ENCODE results near the gene COL25A1. TPM values are rescaled to one million over a fixed set of nuclear protein-coding genes. Genes with fewer than 3 reads are reported as not detected.
"Not testable (repeated sequence)": the region's sequence is repeated elsewhere in the genome, so short reads cannot be mapped to it uniquely, and the experiment has no call there.

The COL25A1 gene
- polyA plus RNA-seq, 2 of the 4 experiments (the other 2 are of a cell fraction) = not detected

DNA sequence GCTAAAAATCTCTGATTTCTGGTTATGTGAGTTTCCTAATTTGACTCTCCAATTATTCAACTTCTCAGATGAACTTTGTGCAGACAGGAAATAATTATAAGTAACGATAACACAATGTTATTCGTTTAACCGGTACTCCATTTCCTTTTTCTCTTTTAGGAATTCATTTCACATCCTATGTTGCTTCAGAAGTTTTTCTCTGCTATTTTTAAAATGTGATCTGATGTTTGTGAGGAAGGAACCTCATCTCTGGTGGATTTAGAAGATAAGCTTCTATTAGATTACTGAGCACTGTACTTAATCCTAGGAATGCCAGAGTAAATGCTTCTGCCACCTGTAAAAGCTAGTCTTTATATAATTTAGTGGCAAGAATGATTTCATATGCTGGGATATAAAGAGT lies 423.7 kb downstream of the COL25A1 start:
- Histone ChIP-seq H3K4me2 (no peak overlapping the region), H3K4me3 (no peak overlapping the region), H3K9me3 (no peaks in the 10 kb centered on the region), H3K4me1 (no peaks in the 10 kb centered on the region), H3K27ac (no peak overlapping the region)
- no peak for ATAC-seq
- TF ChIP-seq TP53 (CRISPR knock-in tag; IDR thresholded peaks at IDR 0.05) (no peak), SMC3 (IDR thresholded peaks at IDR 0.05) (no peak), JUN (IDR thresholded peaks at IDR 0.05) (no peak), HDAC2 (IDR thresholded peaks at IDR 0.05) (no peak), CBX8 (IDR thresholded peaks at IDR 0.05) (no peak), ZNF302 (CRISPR knock-in tag; IDR thresholded peaks at IDR 0.05) (no peak)
- TF ChIP-seq, protein P1, sequence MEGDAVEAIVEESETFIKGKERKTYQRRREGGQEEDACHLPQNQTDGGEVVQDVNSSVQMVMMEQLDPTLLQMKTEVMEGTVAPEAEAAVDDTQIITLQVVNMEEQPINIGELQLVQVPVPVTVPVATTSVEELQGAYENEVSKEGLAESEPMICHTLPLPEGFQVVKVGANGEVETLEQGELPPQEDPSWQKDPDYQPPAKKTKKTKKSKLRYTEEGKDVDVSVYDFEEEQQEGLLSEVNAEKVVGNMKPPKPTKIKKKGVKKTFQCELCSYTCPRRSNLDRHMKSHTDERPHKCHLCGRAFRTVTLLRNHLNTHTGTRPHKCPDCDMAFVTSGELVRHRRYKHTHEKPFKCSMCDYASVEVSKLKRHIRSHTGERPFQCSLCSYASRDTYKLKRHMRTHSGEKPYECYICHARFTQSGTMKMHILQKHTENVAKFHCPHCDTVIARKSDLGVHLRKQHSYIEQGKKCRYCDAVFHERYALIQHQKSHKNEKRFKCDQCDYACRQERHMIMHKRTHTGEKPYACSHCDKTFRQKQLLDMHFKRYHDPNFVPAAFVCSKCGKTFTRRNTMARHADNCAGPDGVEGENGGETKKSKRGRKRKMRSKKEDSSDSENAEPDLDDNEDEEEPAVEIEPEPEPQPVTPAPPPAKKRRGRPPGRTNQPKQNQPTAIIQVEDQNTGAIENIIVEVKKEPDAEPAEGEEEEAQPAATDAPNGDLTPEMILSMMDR (IDR thresholded peaks at IDR 0.05) = no peak
- ChIA-PET CTCF (no interaction called here), POLR2A (no interaction called here)
- no peak for FAIRE-seq
- WGBS (ENCODE audit: missing lambda C conversion rate) = 59% methylated on average over 3 of the region's 3 CpGs
- no peak for DNase-seq (ENCODE audit: low read depth in 1 of 2, low spot score in 1 of 2)

DNA sequence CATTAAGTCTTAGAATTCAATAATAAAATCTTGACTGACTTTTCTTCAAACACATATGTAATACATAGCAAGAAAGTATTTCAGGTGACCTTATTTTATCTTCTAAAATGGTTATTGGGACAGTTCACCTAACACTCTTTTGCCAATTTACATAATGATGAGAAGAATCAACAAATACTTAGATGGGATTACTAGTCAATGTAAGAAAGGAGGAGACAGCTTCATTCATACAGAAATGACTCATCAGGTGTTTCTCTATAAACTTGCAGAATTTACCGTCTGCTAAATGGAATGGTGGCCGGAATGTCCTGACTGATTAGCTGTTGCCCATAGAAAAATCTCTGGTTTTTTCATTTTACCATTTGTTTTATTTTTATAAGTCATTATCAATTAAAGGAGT lies 424.6 kb downstream of the COL25A1 start:
- ATAC-seq = no peak
- no peaks in the 10 kb centered on the region for H3K9me3 ChIP-seq
- CTCF ChIA-PET = no interaction called here
- DNase-seq (ENCODE audit: low read depth in 1 of 2, low spot score in 1 of 2) = no peak
- 14% methylated on average over 2 of the region's 2 CpGs for WGBS (ENCODE audit: missing lambda C conversion rate)
- no peaks in the 10 kb centered on the region for H3K4me1 ChIP-seq
- TF ChIP-seq POLR2AphosphoS2 (conservative IDR thresholded peaks at IDR 0.05; ENCODE audit: low read length) = no peak
- TF ChIP-seq SMC3 (IDR thresholded peaks at IDR 0.05) = no peak
- TF ChIP-seq, protein P2, sequence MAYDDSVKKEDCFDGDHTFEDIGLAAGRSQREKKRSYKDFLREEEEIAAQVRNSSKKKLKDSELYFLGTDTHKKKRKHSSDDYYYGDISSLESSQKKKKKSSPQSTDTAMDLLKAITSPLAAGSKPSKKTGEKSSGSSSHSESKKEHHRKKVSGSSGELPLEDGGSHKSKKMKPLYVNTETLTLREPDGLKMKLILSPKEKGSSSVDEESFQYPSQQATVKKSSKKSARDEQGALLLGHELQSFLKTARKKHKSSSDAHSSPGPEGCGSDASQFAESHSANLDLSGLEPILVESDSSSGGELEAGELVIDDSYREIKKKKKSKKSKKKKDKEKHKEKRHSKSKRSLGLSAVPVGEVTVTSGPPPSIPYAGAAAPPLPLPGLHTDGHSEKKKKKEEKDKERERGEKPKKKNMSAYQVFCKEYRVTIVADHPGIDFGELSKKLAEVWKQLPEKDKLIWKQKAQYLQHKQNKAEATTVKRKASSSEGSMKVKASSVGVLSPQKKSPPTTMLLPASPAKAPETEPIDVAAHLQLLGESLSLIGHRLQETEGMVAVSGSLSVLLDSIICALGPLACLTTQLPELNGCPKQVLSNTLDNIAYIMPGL (CRISPR knock-in tag; IDR thresholded peaks at IDR 0.05; ENCODE audit: borderline replicate concordance) = no peak
- no peak for TF ChIP-seq HEYL (CRISPR knock-in tag; IDR thresholded peaks at IDR 0.05)
- no peak for TF ChIP-seq HOXB13 (CRISPR knock-in tag; IDR thresholded peaks at IDR 0.05; ENCODE audit: low read depth)
- POLR2A ChIA-PET = no interaction called here
- H3K27ac ChIP-seq = no peak overlapping the region
- FAIRE-seq = no peak
- H3K4me2 ChIP-seq = no peak overlapping the region
- H3K4me3 ChIP-seq = no peak overlapping the region

DNA sequence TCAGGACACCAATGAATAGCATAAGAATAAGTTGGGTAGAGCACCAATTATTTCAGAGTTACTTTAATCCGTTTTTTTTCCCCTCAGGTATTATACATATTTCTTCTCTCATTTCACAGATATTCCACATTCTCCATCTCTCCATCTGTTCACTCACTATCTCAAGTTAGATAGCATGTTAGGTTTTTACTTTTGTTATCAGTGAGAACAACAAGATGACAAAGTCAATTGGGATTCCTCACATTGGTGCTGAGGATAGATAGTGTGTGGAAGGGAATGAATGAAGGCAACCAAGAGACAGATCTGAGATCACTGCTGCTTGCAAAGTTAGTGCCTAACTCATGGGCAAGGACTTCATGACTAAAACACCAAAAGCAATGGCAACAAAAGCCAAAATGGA lies 427.7 kb downstream of the COL25A1 start:
- POLR2A ChIA-PET = no interaction called here
- ATAC-seq (no peak), FAIRE-seq (no peak), DNase-seq (ENCODE audit: low read depth in 1 of 2, low spot score in 1 of 2) (no peak)
- CTCF ChIA-PET = no interaction called here
- no peaks in the 10 kb centered on the region for H3K9me3 ChIP-seq
- no peak overlapping the region for H3K4me3 ChIP-seq
- no peak overlapping the region for H3K4me2 ChIP-seq
- no peaks in the 10 kb centered on the region for H3K4me1 ChIP-seq
- TF ChIP-seq PHF8 (IDR thresholded peaks at IDR 0.05; ENCODE audit: borderline replicate concordance, low read depth) (no peak), HOXB13 (CRISPR knock-in tag; IDR thresholded peaks at IDR 0.05; ENCODE audit: low read depth) (no peak), NFE2L2 (conservative IDR thresholded peaks at IDR 0.05; ENCODE audit: low read length) (no peak), EP300 (IDR thresholded peaks at IDR 0.05) (no peak), POLR2AphosphoS2 (conservative IDR thresholded peaks at IDR 0.05; ENCODE audit: low read length) (no peak), RARB (CRISPR knock-in tag; IDR thresholded peaks at IDR 0.05) (no peak)
- TF ChIP-seq, protein P3, sequence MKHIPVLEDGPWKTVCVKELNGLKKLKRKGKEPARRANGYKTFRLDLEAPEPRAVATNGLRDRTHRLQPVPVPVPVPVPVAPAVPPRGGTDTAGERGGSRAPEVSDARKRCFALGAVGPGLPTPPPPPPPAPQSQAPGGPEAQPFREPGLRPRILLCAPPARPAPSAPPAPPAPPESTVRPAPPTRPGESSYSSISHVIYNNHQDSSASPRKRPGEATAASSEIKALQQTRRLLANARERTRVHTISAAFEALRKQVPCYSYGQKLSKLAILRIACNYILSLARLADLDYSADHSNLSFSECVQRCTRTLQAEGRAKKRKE (CRISPR knock-in tag; IDR thresholded peaks at IDR 0.05; ENCODE audit: low read depth) = no peak
- H3K27ac ChIP-seq = no peak overlapping the region
- 0% methylated on average over 1 of the region's 1 CpG for WGBS (ENCODE audit: missing lambda C conversion rate)

DNA sequence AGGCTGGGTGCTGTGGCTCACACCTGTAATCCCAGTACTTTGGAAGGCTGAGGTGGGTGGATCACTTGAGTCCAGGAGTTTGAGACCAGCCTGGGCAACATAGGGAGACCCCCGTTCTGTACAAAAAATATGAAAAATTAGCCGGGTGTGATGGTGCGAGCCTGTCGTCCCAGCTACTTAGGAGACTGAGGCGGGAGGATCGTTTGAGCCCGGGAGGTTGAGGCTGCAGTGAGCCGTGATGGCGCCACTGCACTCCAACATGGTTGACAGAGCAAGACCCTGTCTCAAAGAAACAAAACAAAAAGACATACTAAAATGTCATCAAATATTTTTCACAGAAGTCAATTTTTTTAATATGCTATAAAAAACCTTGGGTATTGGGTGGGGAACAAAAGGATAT lies 432.5 kb downstream of the COL25A1 start:
- DNase-seq (ENCODE audit: low read depth in 1 of 2, low spot score in 1 of 2); CTCF ChIA-PET; FAIRE-seq; H3K4me1 ChIP-seq; H3K9me3 ChIP-seq; POLR2A ChIA-PET; ATAC-seq; H3K4me3 ChIP-seq; H3K4me2 ChIP-seq; H3K27ac ChIP-seq: not testable (repeated sequence)
- WGBS (ENCODE audit: missing lambda C conversion rate) = 47% methylated on average over 9 of the region's 9 CpGs
